HG03520 (cell line): ENCODE results near the gene KDM8.

Experiments
- ATAC-seq: cut with Tn5 transposase; IDR thresholded peaks from one replicate; pipeline ENCODE4 v1.9.1; 2021; ENCODE audit warnings: mild to moderate bottlenecking, moderate library complexity; ENCODE audit not compliant: unreplicated experiment

KDM8 gene

GRCh38 chr16:27203507-27204311, at the start of gene KDM8:
KDM8 (plus strand) TSS chr16:27203526; CDS start chr16:27210124, 6,598 bp downstream.
- peak; percentile 69 for ATAC-seq

GRCh38 chr16:27154705-27155521, 48.4 kb upstream of the KDM8 start:
- ATAC-seq, result no peak

- no peak for ATAC-seq
Measured at GRCh38 chr16:27156579-27156978, 46.7 kb upstream of the KDM8 start.

GRCh38 chr16:27161398-27161797, 41.9 kb upstream of the KDM8 start:
- ATAC-seq, result no peak

GRCh38 chr16:27164352-27164751, 39.0 kb upstream of the KDM8 start:
- no peak for ATAC-seq

- no peak for ATAC-seq
Measured at GRCh38 chr16:27165576-27165975, 37.8 kb upstream of the KDM8 start.

- no peak for ATAC-seq
Measured at GRCh38 chr16:27168790-27169189, 34.5 kb upstream of the KDM8 start.

GRCh38 chr16:27169511-27170071, 33.7 kb upstream of the KDM8 start:
- no peak for ATAC-seq

- ATAC-seq, result no peak
Measured at GRCh38 chr16:27171584-27171983, 31.7 kb upstream of the KDM8 start.

- ATAC-seq, result no peak
Measured at GRCh38 chr16:27174007-27174406, 29.3 kb upstream of the KDM8 start.

GRCh38 chr16:27174798-27175197, 28.5 kb upstream of the KDM8 start:
- no peak for ATAC-seq

- ATAC-seq, result no peak
Measured at GRCh38 chr16:27175888-27176287, 27.4 kb upstream of the KDM8 start.

- ATAC-seq, result no peak
Measured at GRCh38 chr16:27177031-27177774, 26.1 kb upstream of the KDM8 start.

- no peak for ATAC-seq
Measured at GRCh38 chr16:27179500-27180072, 23.7 kb upstream of the KDM8 start.

GRCh38 chr16:27181019-27181790, 22.1 kb upstream of the KDM8 start:
- no peak for ATAC-seq

GRCh38 chr16:27182906-27183405, 20.4 kb upstream of the KDM8 start:
- no peak for ATAC-seq

GRCh38 chr16:27185776-27186130, 17.6 kb upstream of the KDM8 start:
- ATAC-seq, result no peak

GRCh38 chr16:27188633-27189032, 14.7 kb upstream of the KDM8 start:
- no peak for ATAC-seq

- no peak for ATAC-seq
Measured at GRCh38 chr16:27189335-27189972, 13.9 kb upstream of the KDM8 start.
